ENCODE measurements around the gene EXOC1. TPM values are rescaled to one million over a fixed set of nuclear protein-coding genes. Genes with fewer than 3 reads are reported as not detected.
"Not testable (repeated sequence)": the region's sequence is repeated elsewhere in the genome, so short reads cannot be mapped to it uniquely, and the experiment has no call there.

Gene EXOC1
- total and polyA plus RNA-seq, 11 donors: 11.0 to 27.7 (median 21.4) TPM

- intact Hi-C loops (cut with DNase I): no loop called here
- no peaks in the 10 kb centered on the region for H3K36me3 ChIP-seq
- peaks cover 0 to 13% (median 2%) of the 10 kb centered on the region in 12 donors for H3K9me3 ChIP-seq
- WGBS, 4 donors: 78 to 86% (median 84%) methylated on average over 1 of the region's 1 CpG
- H3K27me3 ChIP-seq: peaks cover 0 to 16% (median 0%) of the 10 kb centered on the region in 9 donors
- no peak overlapping the region for H3K4me3 ChIP-seq
- no peak for TF ChIP-seq CTCF (IDR thresholded peaks at IDR 0.05)
- TF ChIP-seq POLR2A (IDR thresholded peaks at IDR 0.05): no peak
- no peak overlapping the region for H3K27ac ChIP-seq
- DNase-seq (no peak), ATAC-seq (no peak)
- H3K4me1 ChIP-seq: no peaks in the 10 kb centered on the region
Observed at GRCh38 chr4:55840956-55841355, 12.5 kb upstream of the EXOC1 start.

- 76 to 88% (median 79%) methylated on average over 18 to 21 of the region's 22 CpGs for WGBS, 4 donors
- H3K27me3 ChIP-seq; H3K27ac ChIP-seq; DNase-seq; H3K4me3 ChIP-seq; H3K36me3 ChIP-seq; ATAC-seq; H3K4me1 ChIP-seq; intact Hi-C loops (cut with DNase I): not testable (repeated sequence)
- peaks cover 0 to 13% (median 2%) of the 10 kb centered on the region in 12 donors for H3K9me3 ChIP-seq
Observed at GRCh38 chr4:55841373-55842239, 11.8 kb upstream of the EXOC1 start.

- H3K4me3 ChIP-seq: not testable (repeated sequence)
- 72 to 76% (median 74%) methylated on average over 7 to 10 of the region's 10 CpGs for WGBS, 4 donors
Observed at GRCh38 chr4:55842312-55842711, 11.1 kb upstream of the EXOC1 start.

GRCh38 chr4:55849724-55850123 lies 3.7 kb upstream of the EXOC1 start:
- H3K9me3 ChIP-seq: no peaks in the 10 kb centered on the region
- 65 to 76% (median 69%) methylated on average over 9 of the region's 9 CpGs for WGBS, 4 donors
- ATAC-seq (no peak), DNase-seq (no peak)
- H3K27me3 ChIP-seq: no peaks in the 10 kb centered on the region
- H3K4me3 ChIP-seq: no peak overlapping the region
- TF ChIP-seq CTCF (IDR thresholded peaks at IDR 0.05) (no peak), POLR2A (IDR thresholded peaks at IDR 0.05) (no peak)
- H3K36me3 ChIP-seq: no peaks in the 10 kb centered on the region
- intact Hi-C loops (cut with DNase I): loop anchor here in 8 of 10 donors (5.0 to 10.0 kb wide), 5 partner anchors 98 to 505 kb away; partner anchors contain the start of genes CLOCK (in 6 of the 8), CEP135 (in 2 of the 8) and SRD5A3 (in 2 of the 8)
- no peak overlapping the region for H3K27ac ChIP-seq
- H3K4me1 ChIP-seq: peaks cover 0 to 17% (median 8%) of the 10 kb centered on the region in 12 donors

More at GRCh38 chr4:55842312-55842711, 11.1 kb upstream of the EXOC1 start:
- H3K4me1 ChIP-seq; H3K27ac ChIP-seq; DNase-seq; H3K36me3 ChIP-seq; H3K27me3 ChIP-seq; intact Hi-C loops (cut with DNase I); ATAC-seq: not testable (repeated sequence)
- peaks cover 0 to 13% (median 2%) of the 10 kb centered on the region in 12 donors for H3K9me3 ChIP-seq

GRCh38 chr4:55851885-55852284 lies 1.6 kb upstream of the EXOC1 start:
- Histone ChIP-seq H3K27me3 (no peaks in the 10 kb centered on the region), H3K4me3 (no peak overlapping the region), H3K4me1 (peaks cover 3 to 27% (median 17%) of the 10 kb centered on the region in 12 donors), H3K9me3 (no peaks in the 10 kb centered on the region), H3K27ac (no peak overlapping the region), H3K36me3 (no peaks in the 10 kb centered on the region)
- intact Hi-C loops (cut with DNase I): loop anchor here in 8 of 10 donors (5.0 to 10.0 kb wide), 5 partner anchors 95 to 507 kb away; partner anchors contain the start of genes CLOCK (in 6 of the 8), CEP135 (in 2 of the 8) and SRD5A3 (in 2 of the 8)
- 68 to 87% (median 85%) methylated on average over 6 of the region's 6 CpGs for WGBS, 4 donors
- no peak for DNase-seq
- TF ChIP-seq POLR2A (IDR thresholded peaks at IDR 0.05): no peak
- no peak for TF ChIP-seq CTCF (IDR thresholded peaks at IDR 0.05)
- ATAC-seq: no peak
